H9 (cell line): Measurements from ENCODE around the gene TMEM106C. TPM values are rescaled to one million over a fixed set of nuclear protein-coding genes. Genes with fewer than 3 reads are reported as not detected.

Experiments used
- DNase-seq: peaks from one replicate; pipeline ENCODE4 v3.0.0-alpha.2; 2017
- H2AFZ ChIP-seq: one replicate; pipeline ENCODE4 v1.6.1; 2013; ENCODE audit warnings: mild to moderate bottlenecking, low read length, control low read depth, moderate library complexity
- H2AK5ac ChIP-seq: 2 replicates; pipeline ENCODE4 v1.6.1; 2013; ENCODE audit warnings: low read length, control low read depth, mixed read lengths; ENCODE audit not compliant: insufficient read length
- H2BK120ac ChIP-seq: one replicate; pipeline ENCODE4 v1.6.1; 2013; ENCODE audit warnings: low read depth, mild to moderate bottlenecking, low read length, control low read depth, inconsistent platforms; ENCODE audit not compliant: poor library complexity, severe bottlenecking
- H2BK12ac ChIP-seq: 2 replicates; pipeline ENCODE4 v1.6.1; 2013; ENCODE audit warnings: low read length, control low read depth, mixed read lengths, low read depth; ENCODE audit not compliant: insufficient read length
- H2BK15ac ChIP-seq: 2 replicates; pipeline ENCODE4 v1.6.1; 2013; ENCODE audit warnings: low read depth, low read length, control low read depth
- H2BK20ac ChIP-seq: one replicate; pipeline ENCODE4 v1.6.1; 2013; ENCODE audit warnings: low read depth, mild to moderate bottlenecking, low read length, control low read depth, inconsistent platforms; ENCODE audit not compliant: poor library complexity, severe bottlenecking
- H2BK5ac ChIP-seq: 2 replicates; pipeline ENCODE4 v1.6.1; 2013; ENCODE audit warnings: low read length, control low read depth, mixed read lengths; ENCODE audit not compliant: insufficient read length
- H3K14ac ChIP-seq: 2 replicates; pipeline ENCODE4 v1.6.1; 2013; ENCODE audit warnings: low read length, control low read depth; ENCODE audit not compliant: insufficient read depth
- H3K18ac ChIP-seq: 2 replicates; pipeline ENCODE4 v1.6.1; 2013; ENCODE audit warnings: low read depth, mild to moderate bottlenecking, mixed read lengths, low read length, control low read depth; ENCODE audit not compliant: insufficient read length
- H3K23ac ChIP-seq: 2 replicates; pipeline ENCODE4 v1.6.1; 2013; ENCODE audit warnings: low read length, control low read depth, mixed read lengths, low read depth; ENCODE audit not compliant: insufficient read length
- H3K23me2 ChIP-seq: 2 replicates; pipeline ENCODE4 v1.6.1; 2013; ENCODE audit warnings: low read depth, mild to moderate bottlenecking, mixed read lengths, low read length, control low read depth; ENCODE audit not compliant: insufficient read length, poor library complexity, severe bottlenecking
- H3K27ac ChIP-seq: 2 replicates; pipeline ENCODE4 v1.5.1; 2013; ENCODE audit warnings: low read length, control low read depth, mixed read lengths, low read depth; ENCODE audit not compliant: insufficient read length
- H3K27me3 ChIP-seq: 2 replicates; pipeline ENCODE4 v1.6.1; 2013; ENCODE audit warnings: low read length, control low read depth, inconsistent platforms; ENCODE audit not compliant: insufficient read depth
- H3K4ac ChIP-seq: 2 replicates; pipeline ENCODE4 v1.6.1; 2013; ENCODE audit warnings: low read depth, mild to moderate bottlenecking, control low read depth, inconsistent platforms, low read length, moderate library complexity
- H3K4me1 ChIP-seq: 2 replicates; pipeline ENCODE4 v1.6.1; 2013; ENCODE audit warnings: low read length, control low read depth, inconsistent platforms; ENCODE audit not compliant: insufficient read depth
- H3K4me2 ChIP-seq: 2 replicates; pipeline ENCODE4 v1.6.1; 2013; ENCODE audit warnings: low read length, control low read depth, mixed read lengths; ENCODE audit not compliant: insufficient read length, insufficient read depth
- H3K56ac ChIP-seq: 2 replicates; pipeline ENCODE4 v1.6.1; 2013; ENCODE audit warnings: low read depth, mild to moderate bottlenecking, mixed read lengths, low read length, control low read depth; ENCODE audit not compliant: insufficient read length
- H3K79me1 ChIP-seq: 2 replicates; pipeline ENCODE4 v1.6.1; 2013; ENCODE audit warnings: low read depth, mild to moderate bottlenecking, moderate library complexity, low read length, control low read depth, inconsistent platforms; ENCODE audit not compliant: insufficient read depth, poor library complexity, severe bottlenecking
- H3K79me2 ChIP-seq: 2 replicates; pipeline ENCODE4 v1.6.1; 2013; ENCODE audit warnings: low read length, control low read depth, inconsistent platforms; ENCODE audit not compliant: insufficient read depth
- H3K9ac ChIP-seq: 2 replicates; pipeline ENCODE4 v1.6.1; 2013; ENCODE audit warnings: low read length, control low read depth, mixed read lengths; ENCODE audit not compliant: insufficient read length; ENCODE audit errors: extremely low read depth
- H3K9me3 ChIP-seq: one replicate; pipeline ENCODE4 v1.6.1; 2013; ENCODE audit warnings: low read depth, low read length, inconsistent platforms; ENCODE audit not compliant: control insufficient read depth
- H3T11ph ChIP-seq: one replicate; pipeline ENCODE4 v1.6.1; 2013; ENCODE audit warnings: mild to moderate bottlenecking, low read length, control low read depth, inconsistent platforms
- H4K20me1 ChIP-seq: one replicate; pipeline ENCODE4 v1.6.1; 2013; ENCODE audit not compliant: control insufficient read depth, insufficient read length, insufficient read depth
- H4K5ac ChIP-seq: 2 replicates; pipeline ENCODE4 v1.6.1; 2013; ENCODE audit warnings: low read depth, mild to moderate bottlenecking, mixed read lengths, low read length, control low read depth; ENCODE audit not compliant: insufficient read length
- H4K8ac ChIP-seq: replicated peaks from 2 replicates; pipeline ENCODE4 v1.6.1; 2013; ENCODE audit warnings: low read length, control low read depth, mixed read lengths, low read depth; ENCODE audit not compliant: insufficient read length
- H4K91ac ChIP-seq: 2 replicates; pipeline ENCODE4 v1.6.1; 2013; ENCODE audit warnings: low read depth, mild to moderate bottlenecking, moderate library complexity, mixed read lengths, low read length, control low read depth; ENCODE audit not compliant: insufficient read length
- H3K27ac Mint-ChIP-seq, 3 experiments: 2 replicates in 2 of 3; 3 replicates in 1 of 3; pipeline ENCODE4 v1.8.0; 2020 to 2021; ENCODE audit warnings: mixed read lengths in 3 of 3, mild to moderate bottlenecking in 1 of 3, moderate library complexity in 1 of 3
- H3K27me3 Mint-ChIP-seq: 2 replicates; pipeline ENCODE4 v1.8.0; 2021; ENCODE audit warnings: low read depth, mild to moderate bottlenecking, moderate library complexity, mixed read lengths
- H3K36me3 Mint-ChIP-seq, 3 experiments: 2 replicates in 2 of 3; 3 replicates in 1 of 3; pipeline ENCODE4 v1.8.0; 2020 to 2021; ENCODE audit warnings: low read depth in 3 of 3, mixed read lengths in 3 of 3; ENCODE audit not compliant: insufficient read depth in 1 of 3
- H3K4me1 Mint-ChIP-seq, 2 experiments: 2 replicates each; pipeline ENCODE4 v1.8.0; 2020; ENCODE audit warnings: mixed read lengths in 2 of 2
- H3K4me3 Mint-ChIP-seq, 2 experiments: 2 replicates in 1 of 2; 3 replicates in 1 of 2; pipeline ENCODE4 v1.8.0; 2020 to 2021; ENCODE audit warnings: mild to moderate bottlenecking in 2 of 2, mixed read lengths in 2 of 2, moderate library complexity in 1 of 2
- H3K9me3 Mint-ChIP-seq, 2 experiments: 2 replicates in 1 of 2; 3 replicates in 1 of 2; pipeline ENCODE4 v1.8.0; 2020; ENCODE audit warnings: mild to moderate bottlenecking in 2 of 2, mixed read lengths in 2 of 2, moderate library complexity in 1 of 2
- WGBS: extraction: QIAGEN DNeasy Blood & Tissue Kit; methylation state at CpG from one replicate; pipeline ENCODE4 v1.1.7; 2013; ENCODE audit warnings: missing lambda C conversion rate, low lambda C conversion rate, mixed read lengths; ENCODE audit not compliant: insufficient read length; ENCODE audit errors: extremely low coverage; 5-methylcytosine and 5-hydroxymethylcytosine counted together
- total RNA-seq: library from RNA; stranded (reverse); gene quantifications from 2 replicates; pipeline ENCODE4 v1.2.1, GENCODE V29; 2021
- TF ChIP-seq, protein P1 (sequence below): fragments of 200-600 bp; sonication (generic); conservative IDR thresholded peaks from 3 replicates; pipeline ENCODE4 v1.8.0; 2021; ENCODE audit warnings: antibody characterized with exemption, mild to moderate bottlenecking

TMEM106C gene
- total RNA-seq, 1 experiment from 2014 or later: 43.7 TPM

DNA sequence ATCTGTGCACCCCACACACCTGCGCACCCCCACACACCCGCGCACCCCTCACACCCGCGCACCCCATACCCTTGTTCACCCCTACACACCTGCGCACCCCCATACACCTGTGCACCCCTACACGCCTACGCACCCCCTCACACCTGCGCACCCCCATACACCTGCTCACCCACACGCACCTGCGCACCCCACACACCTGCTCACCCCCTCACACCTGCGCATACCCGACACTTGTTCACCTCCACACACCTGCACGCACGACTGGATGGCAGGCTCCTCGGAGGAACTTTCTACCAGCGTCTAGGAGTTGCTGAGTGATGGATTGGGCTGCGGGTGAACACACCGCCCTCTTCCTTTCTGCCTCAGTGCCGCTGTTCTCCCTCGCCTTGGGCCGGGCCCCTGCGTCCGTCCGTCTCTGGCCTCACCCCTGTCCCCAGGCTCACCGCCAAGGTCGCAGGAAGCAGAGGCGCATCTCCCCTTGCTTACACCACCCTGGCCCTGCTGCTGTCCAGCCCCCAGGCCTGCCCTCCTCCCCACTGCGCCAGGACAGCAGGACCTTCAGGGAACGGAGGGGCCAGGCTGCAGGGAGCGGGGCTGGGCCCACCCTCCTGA is 20.7 kb upstream of the TMEM106C start:
- no peak for DNase-seq
- TF ChIP-seq, protein P1, sequence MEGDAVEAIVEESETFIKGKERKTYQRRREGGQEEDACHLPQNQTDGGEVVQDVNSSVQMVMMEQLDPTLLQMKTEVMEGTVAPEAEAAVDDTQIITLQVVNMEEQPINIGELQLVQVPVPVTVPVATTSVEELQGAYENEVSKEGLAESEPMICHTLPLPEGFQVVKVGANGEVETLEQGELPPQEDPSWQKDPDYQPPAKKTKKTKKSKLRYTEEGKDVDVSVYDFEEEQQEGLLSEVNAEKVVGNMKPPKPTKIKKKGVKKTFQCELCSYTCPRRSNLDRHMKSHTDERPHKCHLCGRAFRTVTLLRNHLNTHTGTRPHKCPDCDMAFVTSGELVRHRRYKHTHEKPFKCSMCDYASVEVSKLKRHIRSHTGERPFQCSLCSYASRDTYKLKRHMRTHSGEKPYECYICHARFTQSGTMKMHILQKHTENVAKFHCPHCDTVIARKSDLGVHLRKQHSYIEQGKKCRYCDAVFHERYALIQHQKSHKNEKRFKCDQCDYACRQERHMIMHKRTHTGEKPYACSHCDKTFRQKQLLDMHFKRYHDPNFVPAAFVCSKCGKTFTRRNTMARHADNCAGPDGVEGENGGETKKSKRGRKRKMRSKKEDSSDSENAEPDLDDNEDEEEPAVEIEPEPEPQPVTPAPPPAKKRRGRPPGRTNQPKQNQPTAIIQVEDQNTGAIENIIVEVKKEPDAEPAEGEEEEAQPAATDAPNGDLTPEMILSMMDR: no peak
- Mint-ChIP-seq H3K36me3 (no peaks in the 10 kb centered on the region), H3K27me3 (peaks cover 29% of the 10 kb centered on the region), H3K9me3 (no peaks in the 10 kb centered on the region; a peak in 1 of 5 replicates), H3K4me1 (peaks cover 13 to 32% of the 10 kb centered on the region in 2 experiments), H3K4me3 (no peak overlapping the region), H3K27ac (no peak overlapping the region; a peak in 1 of 7 replicates)
- no peak overlapping the region for H3K56ac ChIP-seq
- H3K23ac ChIP-seq: no peak overlapping the region
- no peak overlapping the region for H3T11ph ChIP-seq
- H2AK5ac ChIP-seq: no peak overlapping the region
- no peak overlapping the region for H2BK15ac ChIP-seq
- no peak overlapping the region for H3K4ac ChIP-seq
- peaks cover 2% of the 10 kb centered on the region for H3K23me2 ChIP-seq
- no peaks in the 10 kb centered on the region for H3K27me3 ChIP-seq
- no peaks in the 10 kb centered on the region for H3K79me2 ChIP-seq
- no peak overlapping the region for H2BK5ac ChIP-seq
- H2BK120ac ChIP-seq: no peak overlapping the region
- H3K79me1 ChIP-seq: no peaks in the 10 kb centered on the region
- peaks cover 2% of the 10 kb centered on the region for H4K20me1 ChIP-seq
- no peak overlapping the region; the same call in 1 of the 2 replicates for H3K14ac ChIP-seq
- H2BK20ac ChIP-seq: no peak overlapping the region
- H3K9ac ChIP-seq: no peak overlapping the region
- WGBS: 100% methylated on average over 4 of the region's 31 CpGs
- no peak overlapping the region for H2AFZ ChIP-seq
- H2BK12ac ChIP-seq: no peak overlapping the region
- H4K8ac ChIP-seq: no peak overlapping the region
- no peak overlapping the region for H4K91ac ChIP-seq
- H3K4me2 ChIP-seq: no peak overlapping the region
- H3K27ac ChIP-seq: no peak overlapping the region
- no peak overlapping the region for H4K5ac ChIP-seq
- H3K4me1 ChIP-seq: no peaks in the 10 kb centered on the region
- H3K18ac ChIP-seq: no peak overlapping the region
- no peaks in the 10 kb centered on the region for H3K9me3 ChIP-seq
